CD14-positive monocyte (primary cell): ENCODE results near the gene CTCFL. TPM values are rescaled to one million over a fixed set of nuclear protein-coding genes. Genes with fewer than 3 reads are reported as not detected.

Experiments
- DNase-seq, 3 donors: peaks; one replicate each; pipeline ENCODE4 v3.0.0-alpha.2; 2011 to 2022
- H2AFZ ChIP-seq: 2 replicates; pipeline ENCODE4 v1.6.0; 2012; ENCODE audit warnings: mild to moderate bottlenecking, low read depth, low read length, inconsistent platforms; ENCODE audit not compliant: insufficient read depth, poor library complexity, severe bottlenecking
- H3K27ac ChIP-seq, 2 donors: 1 replicate in 1 of 2; 2 replicates in 1 of 2; pipeline ENCODE4 v1.5.1; 2012 to 2013; ENCODE audit warnings: low read length in 2 of 2, control low read depth in 1 of 2, inconsistent platforms in 1 of 2, low read depth in 1 of 2, mild to moderate bottlenecking in 1 of 2
- H3K27me3 ChIP-seq, 2 donors: one replicate each; pipeline versions ENCODE4 v1.6.0 to v1.6.1; 2011 to 2013; ENCODE audit warnings: low read length in 2 of 2; ENCODE audit not compliant: control insufficient read depth in 2 of 2, insufficient read depth in 2 of 2
- H3K36me3 ChIP-seq, 2 donors: replicated peaks in 1 of 2; 1 replicate in 1 of 2; 2 replicates in 1 of 2; pipeline versions ENCODE4 v1.5.1 to v1.6.1; 2012 to 2013; ENCODE audit warnings: low read length in 2 of 2, control low read depth in 1 of 2, inconsistent platforms in 1 of 2, mild to moderate bottlenecking in 1 of 2; ENCODE audit not compliant: insufficient read depth in 2 of 2, control insufficient read depth in 1 of 2
- H3K4me1 ChIP-seq, 2 donors: 1 replicate in 1 of 2; 2 replicates in 1 of 2; pipeline versions ENCODE4 v1.5.1 to v1.6.1; 2012 to 2013; ENCODE audit warnings: low read length in 2 of 2, control low read depth in 1 of 2, inconsistent platforms in 1 of 2, mild to moderate bottlenecking in 1 of 2, moderate library complexity in 1 of 2; ENCODE audit not compliant: insufficient read depth in 2 of 2, control insufficient read depth in 1 of 2
- H3K4me2 ChIP-seq: replicated peaks from 2 replicates; pipeline ENCODE3; 2012; ENCODE audit warnings: low read length, moderate library complexity, mild to moderate bottlenecking; ENCODE audit not compliant: poor library complexity, severe bottlenecking; ENCODE audit errors: extremely low read depth
- H3K4me3 ChIP-seq, 3 experiments: fragments of 200-600 bp in 1 of 3; sonication (generic) in 1 of 3; replicated peaks in 1 of 3; 1 replicate in 2 of 3; 2 replicates in 1 of 3; pipeline ENCODE4 v1.5.1; 2011 to 2013; ENCODE audit warnings: low read length in 3 of 3, mild to moderate bottlenecking in 3 of 3, control low read depth in 2 of 3, low read depth in 2 of 3, inconsistent platforms in 1 of 3, moderate library complexity in 1 of 3
- H3K79me2 ChIP-seq: 2 replicates; pipeline ENCODE4 v1.6.0; 2012; ENCODE audit warnings: mild to moderate bottlenecking, control low read depth, inconsistent platforms, low read length, moderate library complexity; ENCODE audit not compliant: insufficient read depth
- H3K9ac ChIP-seq: 2 replicates; pipeline ENCODE4 v1.6.0; 2017; ENCODE audit warnings: low read length, mild to moderate bottlenecking; ENCODE audit not compliant: insufficient read depth, poor library complexity, severe bottlenecking
- H3K9me3 ChIP-seq, 2 donors: replicated peaks in 1 of 2; 1 replicate in 1 of 2; 2 replicates in 1 of 2; pipeline versions ENCODE4 v1.5.1 to v1.6.1; 2012 to 2013; ENCODE audit warnings: low read length in 2 of 2, control low read depth in 1 of 2; ENCODE audit not compliant: control insufficient read depth in 1 of 2, insufficient read depth in 1 of 2
- H4K20me1 ChIP-seq: 2 replicates; pipeline ENCODE4 v1.6.0; 2012; ENCODE audit warnings: mild to moderate bottlenecking, low read length, control low read depth, moderate library complexity; ENCODE audit not compliant: insufficient read depth
- H3K27ac Mint-ChIP-seq, 7 donors: one replicate each; pipeline ENCODE4 v1.8.0; 2020; ENCODE audit warnings: mild to moderate bottlenecking in 7 of 7, mixed read lengths in 7 of 7, moderate library complexity in 6 of 7, inconsistent platforms in 2 of 7
- H3K27me3 Mint-ChIP-seq, 3 donors: one replicate each; pipeline ENCODE4 v1.8.0; 2021 to 2022; ENCODE audit warnings: low read depth in 3 of 3, mild to moderate bottlenecking in 3 of 3, mixed read lengths in 3 of 3, moderate library complexity in 3 of 3, inconsistent platforms in 1 of 3
- H3K36me3 Mint-ChIP-seq, 2 donors: one replicate each; pipeline ENCODE4 v1.8.0; 2020; ENCODE audit warnings: mixed read lengths in 2 of 2, inconsistent platforms in 1 of 2, mild to moderate bottlenecking in 1 of 2
- H3K4me1 Mint-ChIP-seq: one replicate; pipeline ENCODE4 v1.8.0; 2020; ENCODE audit warnings: mild to moderate bottlenecking, mixed read lengths
- H3K4me3 Mint-ChIP-seq, 2 donors: one replicate each; pipeline ENCODE4 v1.8.0; 2020; ENCODE audit warnings: mild to moderate bottlenecking in 2 of 2, mixed read lengths in 2 of 2, moderate library complexity in 1 of 2
- H3K9me3 Mint-ChIP-seq, 7 donors: one replicate each; pipeline ENCODE4 v1.8.0; 2020 to 2022; ENCODE audit warnings: mixed read lengths in 7 of 7, mild to moderate bottlenecking in 6 of 7, moderate library complexity in 6 of 7, inconsistent platforms in 2 of 7
- CTCF ChIP-seq: fragments of 200-600 bp; IDR thresholded peaks from one replicate; pipeline ENCODE4 v1.8.0; 2022; ENCODE audit warnings: antibody characterized with exemption, mild to moderate bottlenecking
- WGBS: methylation state at CpG from one replicate; pipeline ENCODE4 v1.1.5; 2013; ENCODE audit warnings: missing lambda C conversion rate; ENCODE audit not compliant: insufficient coverage; 5-methylcytosine and 5-hydroxymethylcytosine counted together
- intact Hi-C, 2 donors: fragments of 100-400 bp; cut with micrococcal nuclease; formaldehyde crosslinking; loops; one replicate each; pipeline versions ENCODE4 v1.15.0 to v1.15.1; 2023
- polyA plus RNA-seq, 3 donors: library from polyadenylated mRNA; depleted of rRNA in 1 of 3; unstranded in 2 of 3; stranded (reverse) in 1 of 3; fragments of 300-500 nt in 2 of 3; fragments of >200 nt in 1 of 3; fragmentation: Illumina TruSeq in 2 of 3; gene quantifications; 1 replicate in 2 of 3; 2 replicates in 1 of 3; pipeline ENCODE4 v1.2.3, GENCODE V29; 2012 to 2021

Gene CTCFL
- polyA plus RNA-seq, 3 donors: not detected

- H3K4me3 Mint-ChIP-seq: no peak overlapping the region
- no peak for TF ChIP-seq CTCF
- Histone ChIP-seq H4K20me1 (no peaks in the 10 kb centered on the region), H3K9me3 (peaks cover 0 to 6% of the 10 kb centered on the region in 2 donors), H3K79me2 (no peaks in the 10 kb centered on the region), H3K36me3 (no peaks in the 10 kb centered on the region), H3K4me2 (no peak overlapping the region), H3K9ac (no peak overlapping the region), H3K27me3 (no peaks in the 10 kb centered on the region), H3K4me1 (peaks cover 49 to 63% of the 10 kb centered on the region in 2 donors), H2AFZ (no peak overlapping the region), H3K27ac (no peak overlapping the region), H3K4me3 (no peak overlapping the region)
- 94% methylated on average over 8 of the region's 9 CpGs for WGBS
- H3K36me3 Mint-ChIP-seq: peaks cover 4% of the 10 kb centered on the region in 2 donors
- H3K9me3 Mint-ChIP-seq: peaks cover 0 to 8% (median 4%) of the 10 kb centered on the region in 7 donors
- peak overlapping the region in 4 of 7 donors; percentile 21 to 95 (median 52) for H3K27ac Mint-ChIP-seq
- H3K4me1 Mint-ChIP-seq: peaks cover 61% of the 10 kb centered on the region
- peaks cover 0 to 6% (median 4%) of the 10 kb centered on the region in 3 donors for H3K27me3 Mint-ChIP-seq
- no peak for DNase-seq
- intact Hi-C loops: no loop called here
Measured at GRCh38 chr20:57448764-57449354, 76.1 kb downstream of the CTCFL start.

Other genes with a start within 250 kb of the CTCFL start
- gene SPO11, start 195.3 kb downstream of the CTCFL start, polyA plus RNA-seq: not detected
- 10 to 100 TPM; 15.8 to 27.5 (median 21.7) TPM for gene RAE1, start 173.9 kb downstream of the CTCFL start, polyA plus RNA-seq
- 10 to 100 TPM in 2 of 3 donors, 1 to 10 TPM in 1; 7.5 to 48.3 (median 17.8) TPM for gene RBM38, start 133.7 kb downstream of the CTCFL start, polyA plus RNA-seq
- gene PCK1, start 36.0 kb upstream of the CTCFL start, polyA plus RNA-seq: not detected
- 10 to 100 TPM in 1 of 3 donors, 1 to 10 TPM in 2; 2.8 to 25.9 (median 3.0) TPM for gene ZBP1, start 95.3 kb upstream of the CTCFL start, polyA plus RNA-seq
- under 1 TPM; 0.12 to 0.73 (median 0.59) TPM for gene PMEPA1, start 184.9 kb upstream of the CTCFL start, polyA plus RNA-seq